ENCODE measurements around the gene MYBBP1A. TPM values are rescaled to one million over a fixed set of nuclear protein-coding genes. Genes with fewer than 3 reads are reported as not detected.

MYBBP1A gene
- total and polyA plus RNA-seq, 2 of the 13 experiments (the other 11 are each of a cell fraction or from before 2014, with no cell fraction given) = 18.6 to 54.8 TPM

DNA sequence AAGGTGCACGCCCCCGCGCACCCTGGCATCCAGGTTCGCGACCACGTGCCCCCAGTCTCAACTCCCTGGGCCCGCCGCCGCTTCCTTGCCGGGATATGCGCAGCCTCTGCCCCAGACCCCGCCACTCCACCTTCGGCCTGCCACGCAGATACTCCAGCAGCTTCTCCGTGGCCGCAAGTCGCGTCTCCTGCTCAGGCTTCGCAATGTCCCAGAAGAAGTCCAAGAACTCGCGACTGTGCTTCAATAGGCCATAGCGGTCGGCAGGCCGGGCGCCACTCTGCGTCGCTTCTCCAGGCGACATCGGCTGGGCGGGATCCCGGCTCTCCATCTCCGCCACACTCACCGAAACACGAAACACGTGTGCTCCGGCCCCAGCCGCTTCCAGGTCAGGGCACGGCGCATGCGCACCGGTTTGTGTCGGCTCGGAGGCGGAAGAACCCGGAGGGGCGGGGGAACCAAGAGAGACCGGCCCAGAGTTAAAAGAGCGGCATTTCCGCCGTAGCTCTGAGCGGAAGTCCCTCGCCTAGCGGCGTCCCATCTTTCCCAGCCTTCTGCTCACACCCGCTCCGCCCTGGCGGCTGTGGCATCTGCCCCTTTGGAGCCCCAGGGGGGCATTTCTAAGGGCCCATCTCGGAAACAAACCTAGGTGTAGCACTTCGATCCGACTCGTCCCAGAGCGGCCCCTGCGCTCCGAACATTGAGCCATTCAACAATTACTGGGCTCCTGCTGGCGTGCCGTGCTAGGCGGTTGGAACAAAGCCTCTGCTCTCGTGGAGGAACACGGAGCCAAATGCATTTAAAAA, at the start of gene MYBBP1A (continued):
- TF ChIP-seq, protein P1, sequence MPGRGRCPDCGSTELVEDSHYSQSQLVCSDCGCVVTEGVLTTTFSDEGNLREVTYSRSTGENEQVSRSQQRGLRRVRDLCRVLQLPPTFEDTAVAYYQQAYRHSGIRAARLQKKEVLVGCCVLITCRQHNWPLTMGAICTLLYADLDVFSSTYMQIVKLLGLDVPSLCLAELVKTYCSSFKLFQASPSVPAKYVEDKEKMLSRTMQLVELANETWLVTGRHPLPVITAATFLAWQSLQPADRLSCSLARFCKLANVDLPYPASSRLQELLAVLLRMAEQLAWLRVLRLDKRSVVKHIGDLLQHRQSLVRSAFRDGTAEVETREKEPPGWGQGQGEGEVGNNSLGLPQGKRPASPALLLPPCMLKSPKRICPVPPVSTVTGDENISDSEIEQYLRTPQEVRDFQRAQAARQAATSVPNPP (CRISPR knock-in tag; IDR thresholded peaks at IDR 0.05) = peak; percentile 62; the same call in 1 of the 2 replicates
- TF ChIP-seq MXI1 (IDR thresholded peaks at IDR 0.05; ENCODE audit: borderline replicate concordance, low read depth, low read length) = peak; percentile 99
- no peak for TF ChIP-seq ATRX (CRISPR knock-in tag; IDR thresholded peaks at IDR 0.05; ENCODE audit: borderline replicate concordance)
- peak; percentile 82; the same call in 1 of the 2 replicates for TF ChIP-seq ARNTL (CRISPR knock-in tag; IDR thresholded peaks at IDR 0.05)
- TF ChIP-seq, protein P2, sequence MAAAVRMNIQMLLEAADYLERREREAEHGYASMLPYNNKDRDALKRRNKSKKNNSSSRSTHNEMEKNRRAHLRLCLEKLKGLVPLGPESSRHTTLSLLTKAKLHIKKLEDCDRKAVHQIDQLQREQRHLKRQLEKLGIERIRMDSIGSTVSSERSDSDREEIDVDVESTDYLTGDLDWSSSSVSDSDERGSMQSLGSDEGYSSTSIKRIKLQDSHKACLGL (CRISPR knock-in tag; IDR thresholded peaks at IDR 0.05) = peak; percentile 99
- no peak for TF ChIP-seq CBX2 (IDR thresholded peaks at IDR 0.05; ENCODE audit: low read depth, low read length)
- no peak for TF ChIP-seq CBX2 (CRISPR knock-in tag; IDR thresholded peaks at IDR 0.05; ENCODE audit: low read depth)
- TF ChIP-seq FOSL1 (CRISPR knock-in tag; IDR thresholded peaks at IDR 0.05; ENCODE audit: borderline replicate concordance) = no peak
- TF ChIP-seq, protein P3, sequence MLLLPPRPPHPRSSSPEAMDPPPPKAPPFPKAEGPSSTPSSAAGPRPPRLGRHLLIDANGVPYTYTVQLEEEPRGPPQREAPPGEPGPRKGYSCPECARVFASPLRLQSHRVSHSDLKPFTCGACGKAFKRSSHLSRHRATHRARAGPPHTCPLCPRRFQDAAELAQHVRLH (CRISPR knock-in tag; IDR thresholded peaks at IDR 0.05; ENCODE audit: borderline replicate concordance, low read depth) = no peak
- 0 out of 2 replicates have a peak, but pooled peaks have one; percentile 51 for TF ChIP-seq ZNF567 (CRISPR knock-in tag; IDR thresholded peaks at IDR 0.05; ENCODE audit: borderline replicate concordance)
- TF ChIP-seq, protein P4, sequence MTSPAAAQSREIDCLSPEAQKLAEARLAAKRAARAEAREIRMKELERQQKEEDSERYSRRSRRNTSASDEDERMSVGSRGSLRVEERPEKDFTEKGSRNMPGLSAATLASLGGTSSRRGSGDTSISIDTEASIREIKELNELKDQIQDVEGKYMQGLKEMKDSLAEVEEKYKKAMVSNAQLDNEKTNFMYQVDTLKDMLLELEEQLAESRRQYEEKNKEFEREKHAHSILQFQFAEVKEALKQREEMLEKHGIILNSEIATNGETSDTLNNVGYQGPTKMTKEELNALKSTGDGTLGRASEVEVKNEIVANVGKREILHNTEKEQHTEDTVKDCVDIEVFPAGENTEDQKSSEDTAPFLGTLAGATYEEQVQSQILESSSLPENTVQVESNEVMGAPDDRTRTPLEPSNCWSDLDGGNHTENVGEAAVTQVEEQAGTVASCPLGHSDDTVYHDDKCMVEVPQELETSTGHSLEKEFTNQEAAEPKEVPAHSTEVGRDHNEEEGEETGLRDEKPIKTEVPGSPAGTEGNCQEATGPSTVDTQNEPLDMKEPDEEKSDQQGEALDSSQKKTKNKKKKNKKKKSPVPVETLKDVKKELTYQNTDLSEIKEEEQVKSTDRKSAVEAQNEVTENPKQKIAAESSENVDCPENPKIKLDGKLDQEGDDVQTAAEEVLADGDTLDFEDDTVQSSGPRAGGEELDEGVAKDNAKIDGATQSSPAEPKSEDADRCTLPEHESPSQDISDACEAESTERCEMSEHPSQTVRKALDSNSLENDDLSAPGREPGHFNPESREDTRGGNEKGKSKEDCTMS (CRISPR knock-in tag; conservative IDR thresholded peaks at IDR 0.05) = no peak
- no peak; the same call in 1 of the 2 replicates for TF ChIP-seq ZNF724P (CRISPR knock-in tag; IDR thresholded peaks at IDR 0.05; ENCODE audit: borderline replicate concordance)
- no peak for TF ChIP-seq ZNF577 (CRISPR knock-in tag; IDR thresholded peaks at IDR 0.05; ENCODE audit: borderline replicate concordance, low read depth)
- no peak for TF ChIP-seq ZNF335 (CRISPR knock-in tag; IDR thresholded peaks at IDR 0.05)
- TF ChIP-seq ZNF616 (CRISPR knock-in tag; IDR thresholded peaks at IDR 0.05; ENCODE audit: low read depth) = peak; percentile 63
- TF ChIP-seq KLF6 (CRISPR knock-in tag; IDR thresholded peaks at IDR 0.05) = 0 out of 2 replicates have a peak, but pooled peaks have one; percentile 33
- TF ChIP-seq MED1 (CRISPR knock-in tag; IDR thresholded peaks at IDR 0.05) = peak; percentile 60
- TF ChIP-seq ZNF431 (CRISPR knock-in tag; IDR thresholded peaks at IDR 0.05; ENCODE audit: borderline replicate concordance, low read depth) = no peak; the same call in 1 of the 2 replicates
- TF ChIP-seq MBNL3 (CRISPR knock-in tag; conservative IDR thresholded peaks at IDR 0.05) = no peak
- TF ChIP-seq NCOA5 (CRISPR knock-in tag; IDR thresholded peaks at IDR 0.05) = no peak
- TF ChIP-seq CHD2 (IDR thresholded peaks at IDR 0.05; ENCODE audit: low read depth, low read length) = no peak
- no peak for TF ChIP-seq NCOR1 (IDR thresholded peaks at IDR 0.05; ENCODE audit: borderline replicate concordance, low read length)
- TF ChIP-seq, protein P5, sequence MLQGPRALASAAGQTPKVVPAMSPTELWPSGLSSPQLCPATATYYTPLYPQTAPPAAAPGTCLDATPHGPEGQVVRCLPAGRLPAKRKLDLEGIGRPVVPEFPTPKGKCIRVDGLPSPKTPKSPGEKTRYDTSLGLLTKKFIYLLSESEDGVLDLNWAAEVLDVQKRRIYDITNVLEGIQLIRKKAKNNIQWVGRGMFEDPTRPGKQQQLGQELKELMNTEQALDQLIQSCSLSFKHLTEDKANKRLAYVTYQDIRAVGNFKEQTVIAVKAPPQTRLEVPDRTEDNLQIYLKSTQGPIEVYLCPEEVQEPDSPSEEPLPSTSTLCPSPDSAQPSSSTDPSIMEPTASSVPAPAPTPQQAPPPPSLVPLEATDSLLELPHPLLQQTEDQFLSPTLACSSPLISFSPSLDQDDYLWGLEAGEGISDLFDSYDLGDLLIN (CRISPR knock-in tag; IDR thresholded peaks at IDR 0.05; ENCODE audit: borderline replicate concordance) = no peak; the same call in 1 of the 2 replicates
- no peak for TF ChIP-seq ZC3H13 (CRISPR knock-in tag; IDR thresholded peaks at IDR 0.05)
- TF ChIP-seq ZNF205 (CRISPR knock-in tag; IDR thresholded peaks at IDR 0.05) = no peak; the same call in 1 of the 2 replicates
